Right lobe of liver (tissue), 6 donors: ENCODE data around the gene TARS1. TPM values are rescaled to one million over a fixed set of nuclear protein-coding genes. Genes with fewer than 3 reads are reported as not detected.
A peak's percentile ranks its signal among the peaks of the same experiment; 100 is the strongest.

Source experiments
- ATAC-seq, 4 donors: fragments of 200-7000 bp; cut with Tn5 transposase; one replicate each; pipeline ENCODE4 v1.9.1; 2020; ENCODE audit warnings: mild to moderate bottlenecking in 4 of 4, moderate library complexity in 4 of 4
- DNase-seq, 3 donors: peaks; one replicate each; pipeline ENCODE4 v3.0.0-alpha.2; 2020
- H3K27ac ChIP-seq, 3 donors: fragments of 200-600 bp; one replicate each; pipeline ENCODE4 v1.8.0; 2022
- H3K27me3 ChIP-seq, 2 donors: fragments of 200-600 bp; one replicate each; pipeline ENCODE4 v1.8.0; 2022
- H3K36me3 ChIP-seq, 4 donors: fragments of 200-600 bp; sonication (generic) in 1 of 4; one replicate each; pipeline versions ENCODE4 v1.5.1 to v1.8.0; 2017 to 2022; ENCODE audit warnings: control low read depth in 1 of 4
- H3K4me1 ChIP-seq, 4 donors: fragments of 200-600 bp; sonication (generic) in 1 of 4; one replicate each; pipeline versions ENCODE4 v1.5.1 to v1.8.0; 2017 to 2022; ENCODE audit warnings: control low read depth in 1 of 4
- H3K4me3 ChIP-seq, 3 donors: fragments of 200-600 bp; one replicate each; pipeline ENCODE4 v1.8.0; 2022
- H3K9me3 ChIP-seq, 4 donors: fragments of 200-600 bp; sonication (generic) in 1 of 4; one replicate each; pipeline versions ENCODE4 v1.5.1 to v1.8.0; 2017 to 2022; ENCODE audit warnings: control low read depth in 1 of 4
- CTCF ChIP-seq, 4 donors: fragments of 200-600 bp in 3 of 4; fragments of 450-650 bp in 1 of 4; IDR thresholded peaks; one replicate each; pipeline versions ENCODE4 v1.5.1 to v1.8.0; 2016 to 2022; ENCODE audit warnings: antibody characterized with exemption in 4 of 4, mild to moderate bottlenecking in 2 of 4
- POLR2A ChIP-seq: fragments of 450-650 bp; IDR thresholded peaks from one replicate; pipeline ENCODE4 v1.6.1; 2017; ENCODE audit warnings: antibody characterized with exemption, mild to moderate bottlenecking
- WGBS: methylation state at CpG from one replicate; pipeline ENCODE4 v1.1.6; 2018; ENCODE audit warnings: low coverage, low lambda C conversion rate; ENCODE audit not compliant: insufficient coverage; ENCODE audit errors: missing lambda C conversion rate; 5-methylcytosine and 5-hydroxymethylcytosine counted together
- intact Hi-C, 2 donors: fragments of 100-400 bp; cut with DNase I; formaldehyde crosslinking; loops; one replicate each; pipeline versions ENCODE4 v1.11.2 to v1.14.1; 2022
- total RNA-seq, 6 experiments: library from RNA; depleted of rRNA in 2 of 6; stranded (reverse); fragments of >200 nt in 2 of 6; fragmentation: NEBNext Ultra II Directional in 3 of 6; extraction: Animal tissue kit (Norgen Biotek cat#: 25700) in 3 of 6; gene quantifications; one replicate each; pipeline versions ENCODE4 v1.1.0 to v1.2.4, GENCODE V29; 2016 to 2023
- donor health status: DM: no; HTN: yes; CAD: no.
- donor health status: DM: no; HTN: no; CAD: no.
- donor health status: DM: no; HTN: no; CAD: no.
- donor health status: DM: no; HTN: yes; CAD: no.
- donor health status: DM: no; HTN: yes; CAD: no.

The TARS1 gene
- total RNA-seq, 6 experiments from 2014 or later, result 43.2 to 118 (median 98.3) TPM

GRCh38 chr5:33479311-33479710 lies 38.5 kb downstream of the TARS1 start:
- TF ChIP-seq CTCF (IDR thresholded peaks at IDR 0.05) (no peak), POLR2A (no peak)
- no peak for ATAC-seq
- Histone ChIP-seq H3K27ac (no peak overlapping the region), H3K4me1 (no peaks in the 10 kb centered on the region), H3K27me3 (no peaks in the 10 kb centered on the region), H3K4me3 (no peak overlapping the region), H3K36me3 (peaks cover 0 to 4% (median 3%) of the 10 kb centered on the region in 4 donors), H3K9me3 (no peaks in the 10 kb centered on the region)
- WGBS, result 90% methylated on average over 3 of the region's 3 CpGs
- DNase-seq, result no peak
- intact Hi-C loops, result loop anchor here in 1 of 2 donors (10.0 kb wide), 1 partner anchor 455 kb away; the partner anchor contains the start of gene RXFP3

GRCh38 chr5:33480876-33481275 lies 40.1 kb downstream of the TARS1 start:
- 94% methylated on average over 2 of the region's 2 CpGs for WGBS
- intact Hi-C loops, result no loop called here
- ATAC-seq (no peak), DNase-seq (no peak)
- no peaks in the 10 kb centered on the region for H3K4me1 ChIP-seq
- H3K27me3 ChIP-seq, result no peaks in the 10 kb centered on the region
- H3K36me3 ChIP-seq, result peaks cover 0 to 4% (median 3%) of the 10 kb centered on the region in 4 donors
- TF ChIP-seq CTCF (IDR thresholded peaks at IDR 0.05) (no peak), POLR2A (no peak)
- no peak overlapping the region for H3K4me3 ChIP-seq
- H3K27ac ChIP-seq, result no peak overlapping the region
- H3K9me3 ChIP-seq, result no peaks in the 10 kb centered on the region

- Histone ChIP-seq H3K36me3 (peaks cover 0 to 4% (median 1%) of the 10 kb centered on the region in 4 donors), H3K9me3 (no peaks in the 10 kb centered on the region), H3K27ac (no peak overlapping the region), H3K4me3 (no peak overlapping the region), H3K27me3 (no peaks in the 10 kb centered on the region), H3K4me1 (no peaks in the 10 kb centered on the region)
- no peak for DNase-seq
- peak in 3 of 4 donors; percentile 31 to 41 (median 37) for ATAC-seq
- intact Hi-C loops, result no loop called here
- no peak for TF ChIP-seq POLR2A
- no peak for TF ChIP-seq CTCF (IDR thresholded peaks at IDR 0.05)
- 66% methylated on average over 7 of the region's 7 CpGs for WGBS
Observed at GRCh38 chr5:33482335-33482734, 41.6 kb downstream of the TARS1 start.

- Histone ChIP-seq H3K4me3 (no peak overlapping the region), H3K4me1 (no peaks in the 10 kb centered on the region), H3K9me3 (no peaks in the 10 kb centered on the region), H3K36me3 (no peaks in the 10 kb centered on the region), H3K27ac (no peak overlapping the region), H3K27me3 (no peaks in the 10 kb centered on the region)
- ATAC-seq (peak in 1 of 4 donors; percentile 20), DNase-seq (no peak)
- WGBS, result 77% methylated on average over 3 of the region's 3 CpGs
- TF ChIP-seq POLR2A (no peak), CTCF (IDR thresholded peaks at IDR 0.05) (no peak)
- intact Hi-C loops, result no loop called here
Observed at GRCh38 chr5:33487236-33487635, 46.5 kb downstream of the TARS1 start.
